Measurements from ENCODE around the gene OTUD3.
A peak's percentile ranks its signal among the peaks of the same experiment; 100 is the strongest.
"Not testable (repeated sequence)": the region's sequence is repeated elsewhere in the genome, so short reads cannot be mapped to it uniquely, and the experiment has no call there.

Gene OTUD3

GRCh38 chr1:19882111-19883071 lies at the start of gene OTUD3:
TSS of gene OTUD3 (plus strand) at chr1:19882395. CDS start at chr1:19882514, 119 bp downstream.
- DNase-seq (ENCODE audit: low spot score), result peak; percentile 97

- no peak for DNase-seq (ENCODE audit: low spot score)
Measured at GRCh38 chr1:19835578-19835977, 46.6 kb upstream of the OTUD3 start.

GRCh38 chr1:19837866-19838265 lies 44.3 kb upstream of the OTUD3 start:
- DNase-seq (ENCODE audit: low spot score), result no peak

GRCh38 chr1:19840228-19840627 lies 42.0 kb upstream of the OTUD3 start:
- DNase-seq (ENCODE audit: low spot score), result no peak

GRCh38 chr1:19844731-19845495 lies 37.3 kb upstream of the OTUD3 start:
- DNase-seq (ENCODE audit: low spot score), result no peak

- DNase-seq (ENCODE audit: low spot score), result no peak
Measured at GRCh38 chr1:19845555-19845954, 36.6 kb upstream of the OTUD3 start.

- no peak for DNase-seq (ENCODE audit: low spot score)
Measured at GRCh38 chr1:19846338-19846737, 35.9 kb upstream of the OTUD3 start.

- not testable (repeated sequence) for DNase-seq (ENCODE audit: low spot score)
Measured at GRCh38 chr1:19847334-19847733, 34.9 kb upstream of the OTUD3 start.

- DNase-seq (ENCODE audit: low spot score), result not testable (repeated sequence)
Measured at GRCh38 chr1:19849307-19849706, 32.9 kb upstream of the OTUD3 start.

- DNase-seq (ENCODE audit: low spot score), result no peak
Measured at GRCh38 chr1:19850214-19850613, 32.0 kb upstream of the OTUD3 start.

GRCh38 chr1:19852036-19852435 lies 30.2 kb upstream of the OTUD3 start:
- DNase-seq (ENCODE audit: low spot score), result no peak

GRCh38 chr1:19854866-19855265 lies 27.3 kb upstream of the OTUD3 start:
- DNase-seq (ENCODE audit: low spot score), result no peak

- no peak for DNase-seq (ENCODE audit: low spot score)
Measured at GRCh38 chr1:19858893-19859292, 23.3 kb upstream of the OTUD3 start.

- no peak for DNase-seq (ENCODE audit: low spot score)
Measured at GRCh38 chr1:19859876-19860275, 22.3 kb upstream of the OTUD3 start.

GRCh38 chr1:19860418-19860817 lies 21.8 kb upstream of the OTUD3 start:
- DNase-seq (ENCODE audit: low spot score), result no peak

GRCh38 chr1:19861034-19861433 lies 21.2 kb upstream of the OTUD3 start:
- peak; percentile 79 for DNase-seq (ENCODE audit: low spot score)

GRCh38 chr1:19861842-19862530 lies 20.2 kb upstream of the OTUD3 start:
- no peak for DNase-seq (ENCODE audit: low spot score)

- no peak for DNase-seq (ENCODE audit: low spot score)
Measured at GRCh38 chr1:19862944-19863343, 19.3 kb upstream of the OTUD3 start.

- DNase-seq (ENCODE audit: low spot score), result no peak
Measured at GRCh38 chr1:19864570-19865160, 17.5 kb upstream of the OTUD3 start.

- DNase-seq (ENCODE audit: low spot score), result no peak
Measured at GRCh38 chr1:19866029-19866428, 16.2 kb upstream of the OTUD3 start.

GRCh38 chr1:19866758-19867157 lies 15.4 kb upstream of the OTUD3 start:
- peak; percentile 62 for DNase-seq (ENCODE audit: low spot score)

GRCh38 chr1:19868575-19868974 lies 13.6 kb upstream of the OTUD3 start:
- not testable (repeated sequence) for DNase-seq (ENCODE audit: low spot score)

All from LoVo (cell line).